Type B pancreatic cell (in vitro differentiated cells): Measurements from ENCODE around the gene MRPL49. TPM values are rescaled to one million over a fixed set of nuclear protein-coding genes. Genes with fewer than 3 reads are reported as not detected.

Experiments used
- DNase-seq: peaks from one replicate; pipeline ENCODE4 v3.0.0; 2021; ENCODE audit warnings: mixed read lengths; ENCODE audit not compliant: unreplicated experiment; ENCODE audit errors: extremely low spot score
- H3K27ac Mint-ChIP-seq: 2 replicates; pipeline ENCODE4 v1.8.0; 2021; ENCODE audit warnings: mild to moderate bottlenecking, mixed read lengths
- H3K27me3 Mint-ChIP-seq: 2 replicates; pipeline ENCODE4 v1.8.0; 2021; ENCODE audit warnings: mixed read lengths
- H3K36me3 Mint-ChIP-seq: 2 replicates; pipeline ENCODE4 v1.8.0; 2021; ENCODE audit warnings: mixed read lengths
- H3K4me1 Mint-ChIP-seq: one replicate; pipeline ENCODE4 v1.8.0; 2021; ENCODE audit warnings: mixed read lengths; ENCODE audit not compliant: unreplicated experiment
- H3K4me3 Mint-ChIP-seq: 2 replicates; pipeline ENCODE4 v1.8.0; 2021; ENCODE audit warnings: mild to moderate bottlenecking, mixed read lengths
- H3K9me3 Mint-ChIP-seq: 2 replicates; pipeline ENCODE4 v1.8.0; 2021; ENCODE audit warnings: mixed read lengths
- CTCF ChIP-seq: fragments of 200-600 bp; sonication (generic); conservative IDR thresholded peaks from 2 replicates; pipeline ENCODE4 v1.5.0; 2021; ENCODE audit warnings: antibody characterized with exemption, mild to moderate bottlenecking
- total RNA-seq: library from RNA; stranded (reverse); gene quantifications from 2 replicates; pipeline ENCODE4 v1.2.1, GENCODE V29; 2021; ENCODE audit warnings: low replicate concordance

Gene MRPL49
- total RNA-seq, 1 donor from 2014 or later = 49.1 TPM

- DNase-seq = no peak
- Mint-ChIP-seq H3K27me3 (no peaks in the 10 kb centered on the region), H3K4me3 (peak overlapping the region; percentile 96), H3K27ac (peak overlapping the region; percentile 70), H3K36me3 (peaks cover 9% of the 10 kb centered on the region), H3K9me3 (no peaks in the 10 kb centered on the region), H3K4me1 (peaks cover 11% of the 10 kb centered on the region)
- TF ChIP-seq CTCF = no peak
Observed at GRCh38 chr11:65083134-65083833, 38.8 kb upstream of the MRPL49 start.

GRCh38 chr11:65083834-65084597, 38.1 kb upstream of the MRPL49 start, which contains the start of the genes CDCA5 and ZFPL1:
Gene CDCA5, minus strand, starts transcription at chr11:65084040. Its CDS starts 62 bp downstream, at chr11:65083978.
Gene ZFPL1, plus strand, starts transcription at chr11:65084222. Its CDS starts 477 bp downstream, at chr11:65084699.
- Mint-ChIP-seq H3K36me3 (peaks cover 14% of the 10 kb centered on the region), H3K27me3 (no peaks in the 10 kb centered on the region), H3K9me3 (no peaks in the 10 kb centered on the region), H3K4me3 (peak within 1 kb of the TSS; percentile 96), H3K4me1 (peaks cover 10% of the 10 kb centered on the region), H3K27ac (peak within 1 kb of the TSS; percentile 70)
- TF ChIP-seq CTCF = no peak
- DNase-seq = peak; percentile 98

- Mint-ChIP-seq H3K36me3 (peaks cover 15% of the 10 kb centered on the region), H3K4me1 (peaks cover 10% of the 10 kb centered on the region), H3K27me3 (no peaks in the 10 kb centered on the region), H3K9me3 (no peaks in the 10 kb centered on the region), H3K27ac (peak overlapping the region; percentile 70), H3K4me3 (peak overlapping the region; percentile 96)
- no peak for DNase-seq
- TF ChIP-seq CTCF = no peak
Observed at GRCh38 chr11:65084598-65085375, 37.3 kb upstream of the MRPL49 start.

- Mint-ChIP-seq H3K27me3 (no peaks in the 10 kb centered on the region), H3K36me3 (peaks cover 12% of the 10 kb centered on the region), H3K27ac (peak overlapping the region; percentile 70), H3K9me3 (no peaks in the 10 kb centered on the region), H3K4me1 (peaks cover 10% of the 10 kb centered on the region), H3K4me3 (peak overlapping the region; percentile 96)
- DNase-seq = no peak
- no peak for TF ChIP-seq CTCF
Observed at GRCh38 chr11:65085446-65085845, 36.7 kb upstream of the MRPL49 start.

GRCh38 chr11:65086809-65087208, 35.3 kb upstream of the MRPL49 start:
- no peak overlapping the region for H3K27ac Mint-ChIP-seq
- TF ChIP-seq CTCF = no peak
- no peak overlapping the region for H3K4me3 Mint-ChIP-seq
- no peaks in the 10 kb centered on the region for H3K9me3 Mint-ChIP-seq
- peaks cover 10% of the 10 kb centered on the region for H3K4me1 Mint-ChIP-seq
- no peaks in the 10 kb centered on the region for H3K27me3 Mint-ChIP-seq
- peaks cover 11% of the 10 kb centered on the region for H3K36me3 Mint-ChIP-seq
- DNase-seq = no peak
